ENCODE results near the gene USP49.

The USP49 gene

DNA sequence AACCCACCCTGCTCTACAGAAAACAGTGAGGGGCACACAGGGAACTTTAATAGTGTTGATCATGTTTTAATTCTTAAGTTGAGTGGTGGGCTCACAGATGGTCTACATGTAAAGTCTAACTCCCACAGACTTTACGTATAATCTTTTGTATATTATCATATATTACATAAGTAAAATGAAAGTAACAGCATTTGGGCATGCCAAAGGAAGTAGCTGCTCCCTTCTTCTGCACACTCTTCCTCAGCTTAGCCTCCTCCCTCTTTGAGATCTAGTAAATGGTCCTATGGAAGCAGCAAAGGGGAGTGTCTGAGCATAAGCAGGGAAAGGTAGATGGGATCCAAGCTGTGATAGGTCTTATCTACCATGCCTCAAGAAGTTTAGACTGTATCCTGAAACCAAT, 14.6 kb upstream of the USP49 start:
- H3K9me3 ChIP-seq (ENCODE audit: control insufficient read depth, insufficient read depth, low read length), result no peaks in the 10 kb centered on the region
- peaks cover 10% of the 10 kb centered on the region; the same call in 1 of the 2 replicates for H3K36me3 ChIP-seq (ENCODE audit: insufficient read depth, low read length)
- H3K4me1 ChIP-seq (ENCODE audit: insufficient read depth, low read length), result no peaks in the 10 kb centered on the region
- H3K9ac ChIP-seq (ENCODE audit: low read depth, low read length), result no peak overlapping the region

- Histone ChIP-seq H3K36me3 (ENCODE audit: insufficient read depth, low read length) (0 out of 2 replicates have a peak, but pooled peaks cover 6% of the 10 kb centered on the region), H3K4me1 (ENCODE audit: insufficient read depth, low read length) (no peaks in the 10 kb centered on the region), H3K9ac (ENCODE audit: low read depth, low read length) (no peak overlapping the region), H3K9me3 (ENCODE audit: control insufficient read depth, insufficient read depth, low read length) (no peaks in the 10 kb centered on the region)
These were observed 6.8 kb upstream of the USP49 start for GRCh38 chr6:41901882-41902519.

DNA sequence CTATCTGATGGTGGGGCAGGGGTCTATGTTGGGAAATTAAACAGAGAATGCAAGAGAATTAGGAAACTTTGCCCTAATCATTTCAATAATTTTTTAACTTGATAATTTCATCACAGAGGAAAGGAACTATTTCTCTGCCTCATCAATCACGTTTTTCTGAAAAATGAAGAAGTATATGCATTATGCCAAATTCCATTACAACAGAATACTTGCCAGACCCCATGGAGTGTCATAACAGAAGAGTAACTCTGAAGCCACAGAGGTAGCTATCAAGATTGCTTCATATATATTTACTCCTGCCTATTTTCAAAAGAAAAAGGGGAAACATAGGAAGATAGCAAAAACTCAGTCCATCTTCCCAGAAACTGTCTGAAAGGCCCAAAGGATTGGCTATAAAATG, 5.7 kb upstream of the USP49 start:
- Histone ChIP-seq H3K9me3 (ENCODE audit: control insufficient read depth, insufficient read depth, low read length) (no peaks in the 10 kb centered on the region), H3K36me3 (ENCODE audit: insufficient read depth, low read length) (0 out of 2 replicates have a peak, but pooled peaks cover 6% of the 10 kb centered on the region), H3K4me1 (ENCODE audit: insufficient read depth, low read length) (no peaks in the 10 kb centered on the region), H3K9ac (ENCODE audit: low read depth, low read length) (no peak overlapping the region)

- peaks cover 5% of the 10 kb centered on the region for H3K4me1 ChIP-seq (ENCODE audit: insufficient read depth, low read length)
- H3K9me3 ChIP-seq (ENCODE audit: control insufficient read depth, insufficient read depth, low read length), result no peaks in the 10 kb centered on the region
- no peaks in the 10 kb centered on the region for H3K36me3 ChIP-seq (ENCODE audit: insufficient read depth, low read length)
- peak overlapping the region; percentile 90 for H3K9ac ChIP-seq (ENCODE audit: low read depth, low read length)
These were observed 1.1 kb upstream of the USP49 start for GRCh38 chr6:41896281-41896680.

GRCh38 chr6:41894366-41895299, 542 bp downstream of the USP49 start:
- H3K4me1 ChIP-seq (ENCODE audit: insufficient read depth, low read length), result peaks cover 5% of the 10 kb centered on the region
- no peaks in the 10 kb centered on the region for H3K9me3 ChIP-seq (ENCODE audit: control insufficient read depth, insufficient read depth, low read length)
- peak overlapping the region; percentile 63 for H3K9ac ChIP-seq (ENCODE audit: low read depth, low read length)
- no peaks in the 10 kb centered on the region for H3K36me3 ChIP-seq (ENCODE audit: insufficient read depth, low read length)

GRCh38 chr6:41892921-41893564, 2.1 kb downstream of the USP49 start:
- Histone ChIP-seq H3K9me3 (ENCODE audit: control insufficient read depth, insufficient read depth, low read length) (no peaks in the 10 kb centered on the region), H3K36me3 (ENCODE audit: insufficient read depth, low read length) (no peaks in the 10 kb centered on the region), H3K9ac (ENCODE audit: low read depth, low read length) (0 out of 2 replicates have a peak overlapping the region, but pooled peaks have one; percentile 63), H3K4me1 (ENCODE audit: insufficient read depth, low read length) (peaks cover 5% of the 10 kb centered on the region)

DNA sequence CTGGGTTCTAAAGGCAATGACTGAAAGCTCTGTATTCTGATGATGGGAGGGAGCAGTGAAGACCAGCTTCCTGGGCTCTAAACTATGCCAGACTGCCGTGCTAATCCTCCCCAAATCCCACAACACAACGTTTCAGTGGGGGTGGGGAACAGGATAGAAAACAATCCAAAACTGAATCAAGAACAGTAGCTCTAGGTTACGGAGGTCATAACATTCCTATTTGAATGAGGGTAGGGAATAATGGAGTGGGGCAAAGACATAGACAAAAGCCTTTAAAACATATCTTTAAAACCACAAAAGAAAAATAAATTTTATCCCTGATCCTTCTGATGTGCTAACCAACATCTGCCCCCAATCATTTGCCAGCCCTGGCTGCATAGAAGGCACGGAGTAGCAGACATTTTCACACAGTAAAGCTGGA, 7.8 kb downstream of the USP49 start:
- Histone ChIP-seq H3K4me1 (ENCODE audit: insufficient read depth, low read length) (peaks cover 10% of the 10 kb centered on the region; the same call in 1 of the 2 replicates), H3K36me3 (ENCODE audit: insufficient read depth, low read length) (no peaks in the 10 kb centered on the region), H3K9ac (ENCODE audit: low read depth, low read length) (no peak overlapping the region; the same call in 1 of the 2 replicates)

GRCh38 chr6:41885930-41886329, 9.2 kb downstream of the USP49 start:
- Histone ChIP-seq H3K9ac (ENCODE audit: low read depth, low read length) (no peak overlapping the region), H3K9me3 (ENCODE audit: control insufficient read depth, insufficient read depth, low read length) (no peaks in the 10 kb centered on the region), H3K36me3 (ENCODE audit: insufficient read depth, low read length) (no peaks in the 10 kb centered on the region), H3K4me1 (ENCODE audit: insufficient read depth, low read length) (peaks cover 10% of the 10 kb centered on the region; the same call in 1 of the 2 replicates)

More for the DNA sequence above, 7.8 kb downstream of the USP49 start:
- no peaks in the 10 kb centered on the region for H3K9me3 ChIP-seq (ENCODE audit: control insufficient read depth, insufficient read depth, low read length)

- Histone ChIP-seq H3K9ac (ENCODE audit: low read depth, low read length) (no peak overlapping the region), H3K9me3 (ENCODE audit: control insufficient read depth, insufficient read depth, low read length) (no peaks in the 10 kb centered on the region), H3K4me1 (ENCODE audit: insufficient read depth, low read length) (peaks cover 10% of the 10 kb centered on the region; the same call in 1 of the 2 replicates), H3K36me3 (ENCODE audit: insufficient read depth, low read length) (no peaks in the 10 kb centered on the region)
These were observed 10.2 kb downstream of the USP49 start for GRCh38 chr6:41884957-41885356.

DNA sequence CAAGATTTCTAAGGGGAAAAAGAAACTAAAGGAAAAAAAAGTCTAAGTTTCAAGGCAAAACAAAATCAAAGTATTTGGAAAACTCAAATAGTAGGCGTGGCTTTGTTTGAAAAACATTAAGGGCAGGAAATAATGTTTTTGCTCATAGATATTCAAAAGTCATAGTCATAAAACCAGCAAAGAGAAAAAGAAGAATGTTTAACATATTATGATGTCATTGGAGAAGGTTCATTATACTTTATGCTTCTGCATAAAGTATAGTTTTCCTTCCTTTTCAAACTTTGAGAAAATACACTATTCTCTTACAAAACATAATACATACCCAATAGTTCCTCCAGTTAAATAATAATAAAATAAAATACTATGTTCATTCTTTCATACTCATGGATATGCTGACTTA, 13.7 kb downstream of the USP49 start:
- H3K4me1 ChIP-seq (ENCODE audit: insufficient read depth, low read length), result 0 out of 2 replicates have a peak, but pooled peaks cover 5% of the 10 kb centered on the region
- H3K36me3 ChIP-seq (ENCODE audit: insufficient read depth, low read length), result no peaks in the 10 kb centered on the region
- H3K9ac ChIP-seq (ENCODE audit: low read depth, low read length), result no peak overlapping the region
- no peaks in the 10 kb centered on the region for H3K9me3 ChIP-seq (ENCODE audit: control insufficient read depth, insufficient read depth, low read length)

DNA sequence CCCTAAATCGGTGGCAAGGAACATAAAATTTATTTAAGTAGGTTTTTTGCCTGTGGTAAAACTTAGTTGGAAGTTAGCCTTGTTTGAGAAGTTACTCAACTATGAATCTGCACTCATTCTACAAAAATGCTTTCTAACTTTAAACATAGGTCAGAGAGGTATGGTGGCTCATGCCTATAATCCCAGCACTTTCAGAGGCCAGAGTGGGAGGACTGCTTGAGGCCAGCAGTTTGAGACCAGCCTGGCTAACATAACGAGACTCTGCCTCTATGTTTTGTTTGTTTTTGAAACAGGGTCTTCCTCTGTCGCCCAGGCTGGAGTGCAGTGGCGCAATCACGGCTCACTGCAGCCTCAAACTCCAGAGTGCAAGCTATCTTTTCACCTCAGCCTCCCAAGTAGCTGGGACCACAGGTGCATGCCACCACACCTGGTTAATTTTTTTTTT, 16.2 kb downstream of the USP49 start:
- no peaks in the 10 kb centered on the region for H3K36me3 ChIP-seq (ENCODE audit: insufficient read depth, low read length)
- H3K4me1 ChIP-seq (ENCODE audit: insufficient read depth, low read length), result 0 out of 2 replicates have a peak, but pooled peaks cover 5% of the 10 kb centered on the region
- H3K9ac ChIP-seq (ENCODE audit: low read depth, low read length), result no peak overlapping the region
- H3K9me3 ChIP-seq (ENCODE audit: control insufficient read depth, insufficient read depth, low read length), result no peaks in the 10 kb centered on the region

- Histone ChIP-seq H3K9me3 (ENCODE audit: control insufficient read depth, insufficient read depth, low read length) (no peaks in the 10 kb centered on the region), H3K36me3 (ENCODE audit: insufficient read depth, low read length) (no peaks in the 10 kb centered on the region), H3K9ac (ENCODE audit: low read depth, low read length) (no peak overlapping the region), H3K4me1 (ENCODE audit: insufficient read depth, low read length) (0 out of 2 replicates have a peak, but pooled peaks cover 5% of the 10 kb centered on the region)
These were observed 16.9 kb downstream of the USP49 start for GRCh38 chr6:41878246-41878645.

DNA sequence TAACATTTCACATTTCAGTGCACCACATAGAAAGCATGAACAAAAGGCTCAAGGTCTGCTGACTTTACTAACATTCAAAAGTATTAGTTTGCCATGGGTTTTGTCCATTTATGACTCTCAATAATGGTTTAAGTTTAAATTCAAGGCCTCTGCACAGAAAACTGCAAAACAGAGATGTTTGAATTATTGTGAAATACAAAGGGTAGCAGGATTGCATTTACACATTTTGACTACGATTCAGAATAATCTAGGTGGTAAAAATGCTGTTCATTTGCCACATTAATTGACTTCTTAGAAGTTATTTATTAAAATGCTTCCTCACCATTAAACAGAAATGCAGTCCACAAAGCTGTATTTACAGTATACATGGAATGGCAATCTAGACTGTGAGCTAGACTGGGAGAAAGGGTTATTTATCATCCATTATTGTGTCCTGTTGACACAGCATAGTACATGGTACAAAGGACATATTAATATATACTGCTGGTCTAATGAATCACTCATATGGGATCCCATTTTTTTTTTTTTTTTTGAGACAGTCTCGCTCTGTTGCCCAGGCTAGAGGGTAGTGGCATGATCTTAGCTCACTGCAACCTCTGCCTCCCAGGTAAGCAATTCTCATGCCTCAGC, 18.0 kb downstream of the USP49 start:
- Histone ChIP-seq H3K36me3 (ENCODE audit: insufficient read depth, low read length) (no peaks in the 10 kb centered on the region), H3K9ac (ENCODE audit: low read depth, low read length) (no peak overlapping the region), H3K9me3 (ENCODE audit: control insufficient read depth, insufficient read depth, low read length) (no peaks in the 10 kb centered on the region), H3K4me1 (ENCODE audit: insufficient read depth, low read length) (0 out of 2 replicates have a peak, but pooled peaks cover 5% of the 10 kb centered on the region)

GRCh38 chr6:41874741-41875140, 20.4 kb downstream of the USP49 start:
- Histone ChIP-seq H3K4me1 (ENCODE audit: insufficient read depth, low read length) (0 out of 2 replicates have a peak, but pooled peaks cover 5% of the 10 kb centered on the region), H3K9me3 (ENCODE audit: control insufficient read depth, insufficient read depth, low read length) (no peaks in the 10 kb centered on the region), H3K36me3 (ENCODE audit: insufficient read depth, low read length) (no peaks in the 10 kb centered on the region), H3K9ac (ENCODE audit: low read depth, low read length) (no peak overlapping the region)
